Osteoblast (primary cell): ENCODE measurements around the gene LAMP5. TPM values are rescaled to one million over a fixed set of nuclear protein-coding genes. Genes with fewer than 3 reads are reported as not detected.

Source experiments
- DNase-seq: peaks from one replicate; pipeline ENCODE4 v3.0.0; 2011; ENCODE audit warnings: low spot score, mixed read lengths; ENCODE audit not compliant: insufficient read length; ENCODE audit errors: missing footprints
- H2AFZ ChIP-seq: 2 replicates; pipeline ENCODE4 v1.6.0; 2011; ENCODE audit warnings: mild to moderate bottlenecking, low read length
- H3K27ac ChIP-seq: 2 replicates; pipeline ENCODE4 v1.5.1; 2011; ENCODE audit warnings: mild to moderate bottlenecking, low read depth, low read length, moderate library complexity
- H3K27me3 ChIP-seq: 2 replicates; pipeline ENCODE4 v1.6.0; 2012; ENCODE audit warnings: mild to moderate bottlenecking, control low read depth, inconsistent platforms, low read length, moderate library complexity; ENCODE audit not compliant: insufficient read depth
- H3K36me3 ChIP-seq: 2 replicates; pipeline ENCODE4 v1.5.1; 2011; ENCODE audit warnings: mild to moderate bottlenecking, low read length, control low read depth, moderate library complexity; ENCODE audit not compliant: insufficient read depth
- H3K4me1 ChIP-seq: 2 replicates; pipeline ENCODE4 v1.5.1; 2011; ENCODE audit warnings: mild to moderate bottlenecking, low read length, control low read depth, moderate library complexity; ENCODE audit not compliant: insufficient read depth
- H3K4me2 ChIP-seq: 2 replicates; pipeline ENCODE4 v1.6.0; 2011; ENCODE audit warnings: mild to moderate bottlenecking, low read length; ENCODE audit not compliant: insufficient read depth
- H3K4me3 ChIP-seq: fragments of 200-600 bp; sonication (generic); 3 replicates; pipeline ENCODE4 v1.5.1; 2012; ENCODE audit warnings: mild to moderate bottlenecking, low read length, inconsistent platforms; ENCODE audit not compliant: insufficient read depth
- H3K79me2 ChIP-seq: 2 replicates; pipeline ENCODE4 v1.6.0; 2012; ENCODE audit warnings: mild to moderate bottlenecking, low read length, control low read depth, inconsistent platforms; ENCODE audit not compliant: insufficient read depth
- H3K9me3 ChIP-seq: 2 replicates; pipeline ENCODE4 v1.5.1; 2011; ENCODE audit warnings: low read depth, low read length, control low read depth
- H4K20me1 ChIP-seq: 2 replicates; pipeline ENCODE4 v1.6.0; 2012; ENCODE audit warnings: mild to moderate bottlenecking, low read length, control low read depth; ENCODE audit not compliant: insufficient read depth
- CTCF ChIP-seq: IDR thresholded peaks from 2 replicates; pipeline ENCODE4 v1.5.1; 2011; ENCODE audit warnings: mild to moderate bottlenecking, low read depth, low read length, moderate library complexity; ENCODE audit errors: extremely low read depth
- total RNA-seq: library from RNA; depleted of rRNA; stranded (reverse); fragments of >200 nt; gene quantifications from 2 replicates; pipeline ENCODE4 v1.2.3, GENCODE V29; 2012

Gene LAMP5
- total RNA-seq, 1 donor = under 0.01 TPM

- TF ChIP-seq CTCF = no peak
- Histone ChIP-seq H3K9me3 (no peaks in the 10 kb centered on the region), H3K27ac (no peak overlapping the region), H3K79me2 (no peaks in the 10 kb centered on the region), H3K27me3 (no peaks in the 10 kb centered on the region), H2AFZ (no peak overlapping the region), H3K36me3 (no peaks in the 10 kb centered on the region), H3K4me1 (peaks cover 34% of the 10 kb centered on the region), H4K20me1 (no peaks in the 10 kb centered on the region), H3K4me3 (no peak overlapping the region), H3K4me2 (no peak overlapping the region)
- DNase-seq = no peak
Measured at GRCh38 chr20:9488063-9488462, 26.3 kb upstream of the LAMP5 start.

- H3K9me3 ChIP-seq = no peaks in the 10 kb centered on the region
- no peaks in the 10 kb centered on the region for H3K36me3 ChIP-seq
- no peak for TF ChIP-seq CTCF
- H4K20me1 ChIP-seq = no peaks in the 10 kb centered on the region
- no peaks in the 10 kb centered on the region for H3K79me2 ChIP-seq
- no peak overlapping the region for H3K4me3 ChIP-seq
- DNase-seq = no peak
- H3K4me2 ChIP-seq = no peak overlapping the region
- H3K27me3 ChIP-seq = no peaks in the 10 kb centered on the region
- H2AFZ ChIP-seq = no peak overlapping the region
- H3K4me1 ChIP-seq = peaks cover 39% of the 10 kb centered on the region
- H3K27ac ChIP-seq = peak overlapping the region; percentile 40
Measured at GRCh38 chr20:9490161-9490560, 24.2 kb upstream of the LAMP5 start.

GRCh38 chr20:9490631-9491030, 23.8 kb upstream of the LAMP5 start:
- Histone ChIP-seq H3K9me3 (no peaks in the 10 kb centered on the region), H3K27me3 (no peaks in the 10 kb centered on the region), H3K4me3 (no peak overlapping the region), H3K36me3 (no peaks in the 10 kb centered on the region), H3K4me1 (peaks cover 39% of the 10 kb centered on the region), H3K79me2 (no peaks in the 10 kb centered on the region), H3K4me2 (no peak overlapping the region), H4K20me1 (no peaks in the 10 kb centered on the region), H2AFZ (no peak overlapping the region), H3K27ac (peak overlapping the region; percentile 40)
- TF ChIP-seq CTCF = no peak
- DNase-seq = no peak

- no peak for DNase-seq
Measured at GRCh38 chr20:9491324-9491723, 23.1 kb upstream of the LAMP5 start.

More at GRCh38 chr20:9491324-9491723, 23.1 kb upstream of the LAMP5 start:
- no peaks in the 10 kb centered on the region for H3K36me3 ChIP-seq
- H3K27ac ChIP-seq = peak overlapping the region; percentile 77
- no peaks in the 10 kb centered on the region for H3K79me2 ChIP-seq
- no peak for TF ChIP-seq CTCF
- H3K4me1 ChIP-seq = peaks cover 39% of the 10 kb centered on the region
- H4K20me1 ChIP-seq = no peaks in the 10 kb centered on the region
- no peak overlapping the region for H3K4me2 ChIP-seq
- no peaks in the 10 kb centered on the region for H3K27me3 ChIP-seq
- H2AFZ ChIP-seq = no peak overlapping the region
- no peak overlapping the region for H3K4me3 ChIP-seq
- no peaks in the 10 kb centered on the region for H3K9me3 ChIP-seq
